Subcutaneous adipose tissue (tissue), 4 donors: ENCODE results near the gene APBB2. TPM values are rescaled to one million over a fixed set of nuclear protein-coding genes. Genes with fewer than 3 reads are reported as not detected.

Source experiments
- total RNA-seq, 4 donors: library from RNA; depleted of rRNA; stranded (reverse); fragments of >200 nt; gene quantifications; one replicate each; pipeline ENCODE4 v1.1.0, GENCODE V29; 2016
- TF ChIP-seq, protein P1 (sequence below): fragments of 450-650 bp; IDR thresholded peaks from one replicate; pipeline ENCODE4 v1.5.1; 2016; ENCODE audit warnings: low read depth, mild to moderate bottlenecking, control low read depth, antibody characterized with exemption, moderate library complexity

APBB2 gene
- total RNA-seq, 4 donors from 2014 or later: 55.6 to 181 (median 124) TPM

DNA sequence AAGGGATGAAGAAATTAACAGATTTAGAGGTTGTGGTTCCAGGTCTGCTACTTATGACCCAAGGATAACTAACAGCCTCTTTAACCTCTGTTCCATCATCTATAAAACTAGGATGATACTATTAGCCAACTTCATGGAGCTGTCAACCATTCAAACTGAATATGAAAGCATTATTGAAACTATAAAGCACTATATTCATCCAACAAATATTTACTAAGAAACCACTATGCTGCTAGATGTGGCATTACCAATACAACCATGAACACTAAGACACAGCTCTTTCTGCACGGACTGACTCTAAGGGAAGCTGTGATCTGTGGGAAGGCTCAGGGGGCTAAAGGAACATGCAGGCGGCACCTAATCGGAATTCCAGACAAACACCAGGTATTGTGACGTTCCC, 66.0 kb downstream of the APBB2 start:
- TF ChIP-seq, protein P1, sequence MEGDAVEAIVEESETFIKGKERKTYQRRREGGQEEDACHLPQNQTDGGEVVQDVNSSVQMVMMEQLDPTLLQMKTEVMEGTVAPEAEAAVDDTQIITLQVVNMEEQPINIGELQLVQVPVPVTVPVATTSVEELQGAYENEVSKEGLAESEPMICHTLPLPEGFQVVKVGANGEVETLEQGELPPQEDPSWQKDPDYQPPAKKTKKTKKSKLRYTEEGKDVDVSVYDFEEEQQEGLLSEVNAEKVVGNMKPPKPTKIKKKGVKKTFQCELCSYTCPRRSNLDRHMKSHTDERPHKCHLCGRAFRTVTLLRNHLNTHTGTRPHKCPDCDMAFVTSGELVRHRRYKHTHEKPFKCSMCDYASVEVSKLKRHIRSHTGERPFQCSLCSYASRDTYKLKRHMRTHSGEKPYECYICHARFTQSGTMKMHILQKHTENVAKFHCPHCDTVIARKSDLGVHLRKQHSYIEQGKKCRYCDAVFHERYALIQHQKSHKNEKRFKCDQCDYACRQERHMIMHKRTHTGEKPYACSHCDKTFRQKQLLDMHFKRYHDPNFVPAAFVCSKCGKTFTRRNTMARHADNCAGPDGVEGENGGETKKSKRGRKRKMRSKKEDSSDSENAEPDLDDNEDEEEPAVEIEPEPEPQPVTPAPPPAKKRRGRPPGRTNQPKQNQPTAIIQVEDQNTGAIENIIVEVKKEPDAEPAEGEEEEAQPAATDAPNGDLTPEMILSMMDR: no peak

DNA sequence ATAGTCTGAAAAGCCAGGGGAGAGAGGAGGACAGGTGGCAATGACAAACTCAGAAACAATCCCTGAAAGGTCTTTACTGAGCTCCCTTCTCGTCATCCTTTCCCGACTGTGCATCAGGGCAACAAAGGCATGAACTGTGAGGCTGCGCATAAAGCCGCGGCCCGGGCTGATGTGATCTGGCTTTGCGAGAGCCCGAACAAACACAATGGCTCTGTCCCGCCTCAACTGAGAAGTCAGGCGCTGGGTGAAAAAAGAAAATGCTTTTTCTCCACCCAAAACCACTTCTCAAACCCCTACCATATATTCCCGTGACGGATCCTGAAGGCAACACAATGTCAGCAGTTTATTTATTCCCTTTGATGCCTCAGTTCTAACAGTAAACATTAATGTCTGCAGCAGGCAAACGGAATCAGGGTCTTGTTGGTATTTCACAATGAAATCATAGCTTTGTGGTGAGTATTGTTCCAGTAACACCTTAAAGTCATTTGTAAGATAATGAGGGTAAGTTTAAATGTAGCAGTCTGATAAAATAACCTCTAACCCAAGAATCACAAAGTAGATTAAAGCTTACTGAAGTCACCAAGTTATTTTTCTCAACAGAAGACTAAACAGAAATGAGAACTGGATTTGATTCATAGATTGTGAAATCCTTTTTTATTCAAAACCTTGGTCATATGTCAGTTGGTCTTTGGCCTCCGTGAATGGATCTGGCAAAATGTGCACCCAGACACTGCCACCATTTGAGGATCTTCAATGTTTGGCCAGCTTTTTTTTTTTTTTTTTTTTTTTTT, 67.4 kb downstream of the APBB2 start:
- TF ChIP-seq, protein P1: no peak

DNA sequence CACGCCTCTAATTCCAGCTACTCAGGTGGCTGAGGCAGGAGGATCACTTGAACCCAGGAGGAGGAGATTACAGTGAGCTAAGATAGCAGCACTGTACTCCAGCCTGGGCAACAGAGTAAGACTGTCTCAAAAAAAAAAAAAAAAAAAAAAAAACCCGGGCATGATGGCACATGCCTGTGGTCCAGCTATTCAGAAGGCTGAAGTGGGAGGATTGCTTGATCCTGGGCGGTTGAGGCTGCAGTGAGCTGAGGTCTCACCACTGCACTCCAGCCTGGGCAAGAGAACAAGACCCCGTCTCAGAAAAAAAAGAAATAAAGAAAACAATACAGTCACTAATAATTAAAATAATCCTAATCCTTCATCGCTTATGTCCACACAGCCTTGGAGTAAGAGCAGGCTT, 68.1 kb downstream of the APBB2 start:
- TF ChIP-seq, protein P1: no peak

DNA sequence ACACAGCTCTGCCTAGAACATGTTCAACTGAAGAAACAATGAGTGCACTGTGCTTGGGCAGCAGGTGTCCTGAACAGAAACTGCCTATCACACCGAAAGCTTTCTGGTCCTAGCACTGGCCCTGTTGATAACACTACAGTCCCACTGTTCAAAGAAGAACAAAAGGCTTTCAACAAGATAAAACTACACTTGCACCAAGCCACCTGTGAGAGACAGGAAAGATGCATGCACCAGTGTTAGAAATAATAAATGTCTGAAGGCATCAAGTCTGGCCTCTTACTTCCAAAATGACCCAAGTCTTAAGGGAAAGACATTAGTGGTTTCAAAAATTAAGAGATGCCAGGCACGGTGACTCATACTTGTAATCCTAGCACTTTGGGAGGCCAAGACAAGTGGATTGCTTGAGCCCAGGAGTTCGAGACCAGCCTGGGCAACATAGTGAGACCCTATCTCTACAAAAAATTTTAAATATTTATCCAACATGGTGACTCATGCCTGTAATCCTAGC, 68.7 kb downstream of the APBB2 start:
- TF ChIP-seq, protein P1: no peak

DNA sequence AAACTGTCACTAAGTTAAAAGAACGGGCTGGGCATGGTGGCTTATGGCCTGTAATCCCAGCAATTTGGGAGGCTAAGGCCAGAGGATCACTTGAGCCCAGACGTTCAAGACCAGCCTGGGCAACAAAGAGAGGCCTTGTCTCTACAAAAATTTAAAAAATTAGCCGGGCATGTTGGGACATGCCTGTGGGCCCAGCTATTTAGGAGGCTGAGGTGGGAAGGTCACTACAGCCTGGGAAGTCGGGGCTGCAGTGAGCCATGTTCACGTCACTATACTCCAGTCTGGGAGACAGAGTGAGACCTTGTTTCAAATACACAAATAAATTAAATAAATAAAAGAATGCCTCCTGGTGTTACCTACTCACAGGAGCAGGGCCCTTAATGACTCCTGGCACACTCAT, 69.5 kb downstream of the APBB2 start:
- TF ChIP-seq, protein P1: no peak

DNA sequence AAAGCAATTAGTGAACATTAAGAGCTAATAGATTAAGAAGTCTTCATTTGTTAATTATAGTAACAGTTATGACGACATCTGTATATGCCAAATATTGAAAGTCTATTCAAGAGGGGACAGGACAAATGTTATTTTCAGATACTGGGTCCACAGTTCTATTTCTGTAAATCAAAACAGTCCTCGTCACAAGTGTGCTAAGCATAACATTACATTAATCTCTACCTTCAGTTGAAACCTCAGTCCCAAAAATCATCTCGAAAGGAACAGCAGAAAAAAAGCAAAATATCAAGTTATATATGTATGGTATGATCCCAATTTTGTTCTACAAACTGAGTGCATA, 70.3 kb downstream of the APBB2 start:
- TF ChIP-seq, protein P1: no peak

DNA sequence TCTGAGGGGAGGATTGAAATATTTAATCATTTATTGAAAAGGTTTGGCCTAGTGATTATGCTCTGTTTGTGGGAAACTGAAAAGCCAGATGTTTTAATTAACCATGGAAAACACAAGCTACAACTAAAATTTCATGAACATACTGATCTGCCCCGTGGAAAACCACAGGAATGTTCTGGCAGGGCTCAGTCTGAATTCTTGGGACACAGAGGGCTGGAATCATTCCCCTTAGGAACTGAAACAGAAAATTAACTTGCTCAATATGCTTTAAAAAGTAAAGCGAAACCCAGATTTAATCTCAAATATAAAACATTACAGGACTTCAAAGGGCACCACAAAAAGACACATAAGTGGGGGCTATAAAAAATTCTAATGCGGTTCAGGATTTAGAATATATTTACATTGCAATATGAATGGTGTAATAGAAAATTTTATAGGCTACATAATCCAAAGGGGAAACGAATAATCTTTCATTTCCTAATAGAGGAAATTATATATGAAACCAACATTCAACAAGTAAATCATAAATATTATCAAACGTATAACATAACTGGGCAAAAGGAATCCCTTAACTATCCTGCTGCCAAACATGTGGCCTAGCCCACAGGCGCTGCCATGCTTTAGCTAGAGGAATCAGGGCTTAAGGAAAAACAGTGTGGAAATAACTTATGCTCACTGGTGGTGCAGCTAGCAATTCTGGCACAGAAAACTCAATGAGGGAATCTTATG, 70.9 kb downstream of the APBB2 start:
- TF ChIP-seq, protein P1: no peak
